Stimulated activated CD8-positive, alpha-beta memory T cell treated with anti-CD3 and anti-CD28 coated beads, Interleukin-15, amount 100 ng/mL, for 1 hour (primary cell): ENCODE data around the gene COA8.

Experiments
- DNase-seq: peaks from one replicate; pipeline ENCODE4 v3.0.0-alpha.2; 2020; ENCODE audit warnings: low read depth

The COA8 gene

GRCh38 chr14:103623883-103624482, 61.2 kb downstream of the COA8 start:
- DNase-seq = no peak

DNA sequence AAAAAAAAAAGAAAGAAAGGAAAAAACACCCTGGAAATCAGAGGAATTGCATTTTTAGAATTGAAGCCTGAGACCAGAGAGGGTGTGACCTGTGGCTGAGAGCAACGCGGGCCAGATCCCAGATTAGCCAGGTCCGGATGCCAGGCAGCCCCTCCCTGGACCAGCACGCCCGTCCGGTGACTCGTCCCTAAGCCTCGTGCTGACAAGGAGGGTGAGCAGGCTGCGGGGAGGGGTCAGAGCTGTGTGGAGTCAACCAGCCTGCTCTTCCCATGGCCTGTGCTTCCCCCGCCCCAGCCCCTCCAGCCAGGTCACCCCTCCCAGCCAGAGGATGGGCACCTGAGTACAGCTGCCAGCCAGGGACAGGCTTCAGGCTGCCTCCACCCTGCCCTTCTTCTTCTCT, 62.1 kb downstream of the COA8 start:
- no peak for DNase-seq

GRCh38 chr14:103625356-103626095, 62.8 kb downstream of the COA8 start:
- no peak for DNase-seq

GRCh38 chr14:103626146-103626850, 63.5 kb downstream of the COA8 start:
- DNase-seq = no peak

- no peak for DNase-seq
Measured at GRCh38 chr14:103627073-103628025, 64.6 kb downstream of the COA8 start.

- no peak for DNase-seq
Measured at GRCh38 chr14:103628221-103628683, 65.5 kb downstream of the COA8 start.

DNA sequence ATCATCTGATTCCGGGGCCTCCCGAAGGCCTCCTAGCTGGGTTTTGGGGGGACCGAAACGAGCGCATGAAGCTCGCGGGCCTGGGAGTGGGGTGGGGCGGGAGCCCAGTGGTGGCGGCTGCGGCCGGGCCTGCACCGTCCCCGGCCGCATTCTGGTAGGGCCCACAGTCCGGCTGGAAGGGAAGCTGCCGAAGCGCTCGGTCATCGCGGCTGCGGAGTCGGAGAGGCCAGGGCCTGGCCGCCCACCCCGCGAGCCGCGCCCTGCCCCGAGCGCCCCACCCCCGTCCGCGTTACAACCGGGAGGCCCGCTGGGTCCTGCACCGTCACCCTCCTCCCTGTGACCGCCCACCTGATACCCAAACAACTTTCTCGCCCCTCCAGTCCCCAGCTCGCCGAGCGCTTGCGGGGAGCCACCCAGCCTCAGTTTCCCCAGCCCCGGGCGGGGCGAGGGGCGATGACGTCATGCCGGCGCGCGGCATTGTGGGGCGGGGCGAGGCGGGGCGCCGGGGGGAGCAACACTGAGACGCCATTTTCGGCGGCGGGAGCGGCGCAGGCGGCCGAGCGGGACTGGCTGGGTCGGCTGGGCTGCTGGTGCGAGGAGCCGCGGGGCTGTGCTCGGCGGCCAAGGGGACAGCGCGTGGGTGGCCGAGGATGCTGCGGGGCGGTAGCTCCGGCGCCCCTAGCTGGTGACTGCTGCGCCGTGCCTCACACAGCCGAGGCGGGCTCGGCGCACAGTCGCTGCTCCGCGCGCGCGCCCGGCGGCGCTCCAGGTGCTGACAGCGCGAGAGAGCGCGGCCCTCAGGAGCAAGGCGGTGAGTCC, 66.1 kb downstream of the COA8 start, which contains the start of gene KLC1:
KLC1 (plus strand) TSS at position 528 of the 819 bp plus-strand sequence. CDS start 25,354 bp downstream, outside the sequence.
- DNase-seq = peak; percentile 66

DNA sequence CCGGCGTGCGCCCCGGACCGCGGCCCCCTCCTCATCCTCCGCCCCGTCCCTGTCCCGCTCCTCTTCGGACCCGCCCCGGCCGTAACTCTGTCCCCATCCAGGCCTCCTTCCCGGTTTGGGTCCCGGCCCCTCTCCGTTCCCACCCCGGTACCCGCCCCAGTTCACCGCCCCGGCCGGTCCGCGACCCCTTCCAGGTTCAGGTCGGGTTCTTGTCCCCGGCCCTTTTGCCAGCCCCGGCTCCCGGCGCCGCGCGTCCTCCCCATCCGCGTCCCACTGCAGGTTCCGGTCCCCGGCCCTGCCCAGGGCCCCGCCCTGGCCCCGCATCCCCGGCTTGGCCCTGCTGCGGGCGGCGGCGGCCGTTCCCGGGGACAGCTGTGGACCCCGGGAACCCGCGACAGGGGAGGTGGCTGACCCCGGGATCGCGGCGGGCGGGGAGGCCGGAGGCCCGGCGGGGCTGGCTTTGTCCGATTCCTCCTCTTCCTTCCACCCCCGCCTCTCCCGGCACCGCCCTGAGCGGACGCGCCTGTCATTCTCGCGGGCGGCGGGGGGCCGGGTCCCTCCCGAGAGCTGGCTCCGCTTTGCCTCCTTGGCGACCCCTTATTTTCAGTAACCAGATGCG, 66.9 kb downstream of the COA8 start:
- no peak for DNase-seq

DNA sequence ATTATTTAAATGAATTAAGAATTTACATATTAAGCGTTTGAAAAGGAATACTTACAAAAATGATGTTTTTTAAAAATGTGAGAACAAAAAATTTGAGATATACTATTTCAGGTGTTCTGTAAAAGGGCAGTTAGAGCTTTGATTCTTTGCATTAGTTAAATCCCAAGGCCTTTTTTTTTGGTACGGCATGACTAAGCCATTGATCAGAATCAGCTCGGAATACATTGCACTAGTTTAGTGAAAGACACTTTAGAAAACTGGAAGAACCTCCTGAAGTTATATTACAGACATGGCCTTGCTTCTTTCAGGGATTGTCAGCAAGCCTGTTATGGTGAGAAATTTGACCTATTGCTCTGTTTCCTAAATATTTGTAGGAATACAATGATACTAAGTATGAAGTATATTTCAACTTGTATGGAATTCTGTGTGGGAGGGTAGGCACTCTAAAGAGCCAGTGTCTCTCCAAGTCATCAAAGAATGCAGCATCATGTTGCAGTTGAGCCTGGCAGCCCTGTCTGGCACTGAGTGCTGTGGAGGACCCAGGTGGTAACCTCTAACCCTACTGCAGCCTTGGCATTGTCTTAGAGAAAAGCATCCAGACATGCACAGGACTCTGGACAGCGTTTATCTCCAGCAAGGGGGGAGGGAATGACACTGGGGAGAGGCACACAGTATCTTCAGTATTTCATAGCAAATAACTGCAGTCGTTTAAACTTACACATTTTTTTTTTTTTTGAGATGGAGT, 67.8 kb downstream of the COA8 start:
- DNase-seq = no peak

GRCh38 chr14:103633391-103633790, 70.6 kb downstream of the COA8 start:
- no peak for DNase-seq

GRCh38 chr14:103634156-103634555, 71.4 kb downstream of the COA8 start:
- no peak for DNase-seq

GRCh38 chr14:103638594-103638993, 75.8 kb downstream of the COA8 start:
- DNase-seq = no peak
